ENCODE results near the gene CALML6. TPM values are rescaled to one million over a fixed set of nuclear protein-coding genes. Genes with fewer than 3 reads are reported as not detected.

CALML6 gene
- total RNA-seq (ENCODE audit: low replicate concordance): 0.53 TPM in 1 of 2 replicates, not detected in the other

GRCh38 chr1:1914971-1915692 is at the start of gene CALML6:
Gene CALML6 (plus strand): TSS chr1:1915260. CDS start chr1:1915281, 21 bp downstream.
- peaks cover 11% of the 10 kb centered on the region for H3F3A ChIP-seq (ENCODE audit: low read depth)
- Mint-ChIP-seq H3K4me3 (peak within 1 kb of the TSS; percentile 41), H3K27ac (peak within 1 kb of the TSS; percentile 37), H3K36me3 (no peaks in the 10 kb centered on the region), H3K27me3 (ENCODE audit: insufficient read depth, low read depth) (peaks cover 13% of the 10 kb centered on the region), H3K4me1 (peaks cover 17% of the 10 kb centered on the region), H3K9me3 (no peaks in the 10 kb centered on the region)
- H3K79me2 ChIP-seq (ENCODE audit: low read depth): no peaks in the 10 kb centered on the region
- no peaks in the 10 kb centered on the region for H3K9me3 ChIP-seq (ENCODE audit: low read depth)
- H3K36me3 ChIP-seq: no peaks in the 10 kb centered on the region
- TF ChIP-seq EZH2phosphoT487 (IDR thresholded peaks at IDR 0.05): no peak
- TF ChIP-seq EZH2 (IDR thresholded peaks at IDR 0.05): no peak
- no peak for TF ChIP-seq CTCF (IDR thresholded peaks at IDR 0.05)
- no peak within 1 kb of the TSS for H3K27ac ChIP-seq
- peaks cover 10% of the 10 kb centered on the region for H3K4me1 ChIP-seq
- no peak within 1 kb of the TSS for H3K9ac ChIP-seq
- DNase-seq (ENCODE audit: low spot score): no peak
- H3K4me2 ChIP-seq: no peak within 1 kb of the TSS
- H3K4me3 ChIP-seq: no peak within 1 kb of the TSS
- H2AFZ ChIP-seq (replicated peaks): no peak within 1 kb of the TSS
- H3K27me3 ChIP-seq: peaks cover 15% of the 10 kb centered on the region
- no peaks in the 10 kb centered on the region for H4K20me1 ChIP-seq (ENCODE audit: low read depth)

GRCh38 chr1:1867164-1867563 is 47.9 kb upstream of the CALML6 start:
- peaks cover 100% of the 10 kb centered on the region for H3K79me2 ChIP-seq (ENCODE audit: low read depth)
- Mint-ChIP-seq H3K4me1 (peaks cover 7% of the 10 kb centered on the region), H3K27me3 (ENCODE audit: insufficient read depth, low read depth) (peaks cover 15% of the 10 kb centered on the region), H3K4me3 (no peak overlapping the region), H3K9me3 (peaks cover 27% of the 10 kb centered on the region), H3K36me3 (peaks cover 42% of the 10 kb centered on the region), H3K27ac (no peak overlapping the region)
- no peak for TF ChIP-seq CTCF (IDR thresholded peaks at IDR 0.05)
- no peak for TF ChIP-seq EZH2 (IDR thresholded peaks at IDR 0.05)
- TF ChIP-seq EZH2phosphoT487 (IDR thresholded peaks at IDR 0.05): no peak
- peaks cover 99% of the 10 kb centered on the region for H4K20me1 ChIP-seq (ENCODE audit: low read depth)
- H3F3A ChIP-seq (ENCODE audit: low read depth): peaks cover 25% of the 10 kb centered on the region
- H3K4me1 ChIP-seq: no peaks in the 10 kb centered on the region
- no peak overlapping the region for H3K4me3 ChIP-seq
- no peak for DNase-seq (ENCODE audit: low spot score)
- H3K27me3 ChIP-seq: no peaks in the 10 kb centered on the region
- no peak overlapping the region for H3K9ac ChIP-seq
- H3K4me2 ChIP-seq: no peak overlapping the region
- H2AFZ ChIP-seq (replicated peaks): no peak overlapping the region
- no peak overlapping the region for H3K27ac ChIP-seq
- no peaks in the 10 kb centered on the region for H3K9me3 ChIP-seq (ENCODE audit: low read depth)
- H3K36me3 ChIP-seq: peaks cover 3% of the 10 kb centered on the region

GRCh38 chr1:1869469-1869868 is 45.6 kb upstream of the CALML6 start:
- no peak for DNase-seq (ENCODE audit: low spot score)
- no peak overlapping the region for H3K4me3 Mint-ChIP-seq
- peaks cover 22% of the 10 kb centered on the region for H3F3A ChIP-seq (ENCODE audit: low read depth)
- no peak overlapping the region for H3K9ac ChIP-seq
- H3K9me3 Mint-ChIP-seq: peaks cover 32% of the 10 kb centered on the region
- peaks cover 99% of the 10 kb centered on the region for H4K20me1 ChIP-seq (ENCODE audit: low read depth)
- H2AFZ ChIP-seq (replicated peaks): no peak overlapping the region
- peaks cover 52% of the 10 kb centered on the region for H3K36me3 Mint-ChIP-seq
- H3K4me2 ChIP-seq: no peak overlapping the region
- TF ChIP-seq EZH2phosphoT487 (IDR thresholded peaks at IDR 0.05): no peak
- TF ChIP-seq EZH2 (IDR thresholded peaks at IDR 0.05): no peak
- TF ChIP-seq CTCF (IDR thresholded peaks at IDR 0.05): no peak
- H3K27ac ChIP-seq: no peak overlapping the region
- H3K4me1 Mint-ChIP-seq: no peaks in the 10 kb centered on the region
- H3K27me3 Mint-ChIP-seq (ENCODE audit: insufficient read depth, low read depth): peaks cover 17% of the 10 kb centered on the region
- H3K27me3 ChIP-seq: no peaks in the 10 kb centered on the region
- no peaks in the 10 kb centered on the region for H3K4me1 ChIP-seq
- H3K79me2 ChIP-seq (ENCODE audit: low read depth): peaks cover 100% of the 10 kb centered on the region
- no peak overlapping the region for H3K27ac Mint-ChIP-seq
- H3K4me3 ChIP-seq: no peak overlapping the region
- H3K36me3 ChIP-seq: peaks cover 3% of the 10 kb centered on the region
- H3K9me3 ChIP-seq (ENCODE audit: low read depth): no peaks in the 10 kb centered on the region

Measured in neural progenitor cell (in vitro differentiated cells).